Stimulated activated CD8-positive, alpha-beta memory T cell treated with anti-CD3 and anti-CD28 coated beads, Interleukin-4, amount 100 ng/mL, for 1 hour (primary cell): ENCODE measurements around the gene TRIM39.
"Not testable (repeated sequence)": the region's sequence is repeated elsewhere in the genome, so short reads cannot be mapped to it uniquely, and the experiment has no call there.

Experiments
- DNase-seq, 2 donors: peaks; one replicate each; pipeline ENCODE4 v3.0.0-alpha.2; 2020; ENCODE audit warnings: low read depth in 2 of 2, low spot score in 1 of 2

Gene TRIM39

GRCh38 chr6:30326526-30327231 lies at the start of gene TRIM39:
Gene TRIM39 (plus strand): TSS chr6:30326927. CDS start chr6:30329318, 2,391 bp downstream.
- peak; percentile 71 to 72 for DNase-seq

DNA sequence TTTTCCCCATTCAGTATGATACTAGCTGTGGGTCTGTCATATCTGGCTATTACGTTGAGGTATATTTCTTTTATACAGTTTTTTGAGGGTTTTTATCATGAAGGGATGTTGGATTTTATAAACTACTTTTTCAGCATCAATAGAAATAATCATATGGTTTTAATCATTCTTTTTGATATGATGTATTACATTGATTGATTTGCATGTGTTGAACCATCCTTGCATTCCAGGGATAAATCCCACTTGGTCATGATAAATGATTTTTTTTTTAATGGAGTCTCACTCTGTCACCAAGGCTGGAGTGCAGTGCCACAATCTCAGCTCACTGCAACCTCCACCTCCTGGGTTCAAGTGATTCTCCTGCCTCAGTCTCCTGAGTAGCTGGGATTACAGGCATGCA lies 45.7 kb upstream of the TRIM39 start:
- DNase-seq, result not testable (repeated sequence)

- DNase-seq, result no peak
These were observed 44.2 kb upstream of the TRIM39 start for GRCh38 chr6:30282522-30282921.

DNA sequence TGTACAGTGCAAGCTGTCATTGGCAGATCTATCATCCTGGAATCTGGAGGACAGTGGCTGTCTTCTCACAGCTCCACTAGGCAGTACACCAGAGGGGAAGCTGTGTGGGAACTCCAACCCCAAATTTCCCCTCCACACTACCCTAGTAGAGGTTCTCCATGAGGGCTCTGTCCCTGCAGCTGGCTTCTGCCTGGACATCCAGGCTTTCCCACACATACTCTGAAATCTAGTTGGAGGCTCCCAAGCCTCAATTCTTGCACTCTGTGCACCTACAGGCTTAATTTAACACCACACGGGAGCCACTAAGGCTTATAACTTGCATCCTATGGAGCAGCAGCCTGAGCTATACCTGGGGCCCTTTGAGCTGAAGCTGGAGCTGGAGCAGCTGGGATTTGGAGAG lies 43.0 kb upstream of the TRIM39 start:
- no peak for DNase-seq

DNA sequence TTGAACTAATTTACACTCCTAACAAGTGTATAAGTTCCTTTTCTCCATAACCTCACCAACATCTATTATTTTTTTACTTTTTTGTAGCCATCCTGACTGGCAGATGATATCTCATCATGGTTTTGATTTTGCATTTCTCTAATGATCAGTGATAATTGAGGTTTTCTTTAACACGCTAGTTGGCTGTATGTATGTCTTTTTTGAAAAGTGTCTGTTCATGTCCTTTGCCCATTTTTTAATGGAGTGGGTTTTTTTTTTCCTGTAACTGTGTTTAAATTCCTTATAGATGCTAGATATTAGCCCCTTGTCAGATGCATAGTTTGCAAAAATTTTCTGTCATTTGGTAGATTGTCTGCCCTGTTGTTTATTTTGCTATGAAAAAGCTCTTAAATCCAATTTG lies 39.6 kb upstream of the TRIM39 start:
- DNase-seq, result no peak

DNA sequence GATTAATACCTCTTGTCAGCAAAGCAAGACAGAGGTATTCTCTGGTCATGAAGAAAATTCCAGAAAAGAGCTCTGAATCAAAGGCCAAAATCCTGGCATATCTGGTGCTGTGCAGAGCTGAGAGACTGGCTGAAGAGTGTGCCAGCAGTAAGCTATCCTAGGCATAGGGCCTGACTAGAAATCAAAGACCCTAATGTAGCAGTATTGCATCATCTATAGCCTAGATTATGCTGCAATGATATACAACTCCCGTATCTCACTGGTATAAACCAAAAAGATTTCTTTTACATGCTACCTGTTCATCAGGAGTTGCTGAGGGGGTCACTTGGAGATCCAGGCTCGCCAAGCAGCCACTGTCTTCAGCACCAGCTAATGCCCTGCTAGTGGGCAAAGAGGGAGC lies 30.9 kb upstream of the TRIM39 start:
- no peak for DNase-seq

GRCh38 chr6:30304002-30304401 lies 22.7 kb upstream of the TRIM39 start:
- DNase-seq, result no peak

DNA sequence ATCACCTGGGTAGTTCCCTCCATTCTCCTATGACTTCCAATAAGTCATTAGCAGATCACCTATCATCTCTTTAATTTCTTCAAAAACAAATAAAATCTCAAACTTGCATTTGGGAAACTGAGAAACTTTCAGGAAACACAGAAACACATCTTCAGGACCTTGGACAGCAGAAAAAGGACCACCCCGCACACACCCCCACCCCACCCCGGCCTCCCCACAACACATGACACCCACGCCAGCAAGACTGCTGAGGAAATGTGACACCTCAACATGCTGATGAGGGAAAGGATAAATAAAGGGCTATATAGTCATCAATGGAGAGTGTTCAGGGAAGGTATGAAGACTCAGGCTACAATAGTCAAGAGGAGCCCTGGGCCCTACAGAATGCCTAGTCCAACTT lies 15.6 kb upstream of the TRIM39 start:
- no peak for DNase-seq

- no peak for DNase-seq
These were observed 15.1 kb upstream of the TRIM39 start for GRCh38 chr6:30311671-30312070.

DNA sequence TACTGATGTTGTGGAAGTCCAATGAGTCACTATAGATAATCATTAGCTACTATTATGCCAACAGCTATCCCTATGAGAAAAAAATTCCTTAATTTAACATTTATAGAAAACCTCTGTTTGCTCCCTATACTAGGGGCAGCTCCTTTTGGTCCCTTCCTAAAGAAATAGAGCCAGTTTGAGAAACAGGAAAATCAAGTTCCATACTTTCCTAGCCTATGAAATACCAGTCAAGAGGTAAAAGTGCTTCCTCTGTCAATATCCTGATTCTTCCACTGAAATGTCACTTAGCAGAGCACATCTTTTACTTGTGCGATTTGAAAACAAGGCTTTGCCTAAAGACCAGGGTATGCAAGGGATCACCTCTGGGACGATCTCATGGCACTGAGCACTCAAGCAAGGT lies 14.5 kb upstream of the TRIM39 start:
- no peak for DNase-seq

DNA sequence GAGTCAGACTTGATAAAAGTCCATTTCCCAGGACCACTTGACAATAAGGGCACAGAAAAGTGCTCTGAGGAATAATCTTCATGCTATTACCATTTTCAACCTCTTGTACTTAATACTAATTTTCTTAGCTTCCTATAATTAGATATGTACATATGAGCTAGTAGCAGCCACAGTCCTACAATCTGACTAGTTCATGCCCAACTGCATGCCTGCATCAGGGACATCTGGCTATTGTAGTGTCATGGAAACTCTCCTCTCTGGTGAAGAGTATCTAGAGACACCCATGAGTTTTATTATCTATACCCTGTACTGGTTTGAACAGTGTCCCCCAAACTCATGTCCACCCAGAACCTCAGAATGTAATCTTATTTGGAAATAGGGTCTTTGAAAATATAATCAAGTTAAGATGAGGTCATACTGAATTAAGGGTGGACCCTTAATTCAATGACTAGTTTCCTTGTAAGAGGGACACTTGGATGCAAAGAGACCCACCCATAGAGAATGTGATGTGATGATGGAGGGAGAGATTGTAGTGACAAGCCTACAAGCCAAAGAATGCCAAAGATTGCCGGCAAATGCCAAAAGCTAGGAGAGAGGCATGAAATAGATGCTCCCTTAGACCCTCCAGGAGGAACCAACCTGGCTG lies 13.9 kb upstream of the TRIM39 start:
- no peak for DNase-seq

- no peak for DNase-seq
These were observed 11.6 kb upstream of the TRIM39 start for GRCh38 chr6:30315156-30315555.

DNA sequence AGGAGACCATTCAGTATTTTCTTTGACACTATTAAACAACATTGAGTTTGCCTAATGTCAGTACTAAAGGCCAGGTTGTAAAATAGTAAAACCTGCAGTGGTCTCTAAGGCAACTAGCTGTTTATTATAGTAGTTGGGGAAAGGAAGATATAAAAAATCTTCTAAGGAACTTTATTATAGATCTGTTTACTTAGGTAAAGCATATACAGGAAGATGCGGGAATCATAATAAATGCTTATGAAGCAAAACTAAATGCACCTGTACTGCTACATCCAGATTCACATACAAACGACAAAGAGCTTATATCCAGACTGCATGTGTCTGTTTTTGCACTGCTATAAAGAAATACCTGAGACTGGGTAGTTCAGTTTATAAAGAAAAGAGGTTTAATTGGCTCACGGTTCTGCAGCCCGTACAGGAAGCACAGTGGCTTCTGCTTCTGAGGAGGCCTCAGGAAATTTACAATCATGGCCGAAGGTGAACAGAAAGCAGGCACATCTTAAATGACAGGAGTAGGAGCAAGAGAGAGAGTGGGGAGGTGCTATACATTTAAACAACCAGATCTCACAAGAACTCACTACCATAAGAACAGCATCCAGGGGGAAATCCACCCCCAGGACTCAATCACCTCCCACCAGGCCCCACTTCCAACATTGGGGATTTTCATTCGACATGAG lies 8.7 kb upstream of the TRIM39 start:
- no peak for DNase-seq

DNA sequence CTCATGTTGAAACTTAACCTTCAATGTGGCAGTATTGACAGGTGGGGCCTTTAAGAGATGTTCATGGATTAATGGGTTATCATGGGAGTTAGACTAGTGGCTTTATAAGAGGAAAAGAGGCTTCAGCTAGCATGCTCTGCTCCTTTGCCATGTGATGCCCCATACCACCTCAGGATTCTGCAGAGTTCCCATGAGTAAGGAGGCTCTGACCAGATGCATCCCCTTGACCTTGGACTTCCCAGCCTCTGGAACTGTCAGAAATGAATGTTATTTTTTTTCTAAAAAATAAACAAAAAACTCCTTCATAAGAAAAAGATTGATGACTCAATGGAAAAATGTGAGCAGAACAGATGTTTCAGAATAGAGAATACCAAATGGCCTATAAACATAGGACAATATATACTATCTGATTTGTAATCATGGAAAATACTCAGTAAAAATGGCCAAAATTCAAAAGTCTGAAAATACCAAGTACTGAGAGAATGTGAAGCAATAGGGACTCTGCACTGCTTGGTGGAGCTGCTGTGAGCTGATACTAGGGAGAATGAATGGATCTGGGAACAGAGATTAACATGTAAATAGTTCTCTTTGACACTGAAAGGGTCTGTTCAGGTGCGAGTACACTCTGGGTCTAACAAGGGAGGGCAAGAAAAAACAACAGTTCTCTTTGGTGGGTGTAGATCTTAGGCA lies 7.4 kb upstream of the TRIM39 start:
- no peak for DNase-seq

DNA sequence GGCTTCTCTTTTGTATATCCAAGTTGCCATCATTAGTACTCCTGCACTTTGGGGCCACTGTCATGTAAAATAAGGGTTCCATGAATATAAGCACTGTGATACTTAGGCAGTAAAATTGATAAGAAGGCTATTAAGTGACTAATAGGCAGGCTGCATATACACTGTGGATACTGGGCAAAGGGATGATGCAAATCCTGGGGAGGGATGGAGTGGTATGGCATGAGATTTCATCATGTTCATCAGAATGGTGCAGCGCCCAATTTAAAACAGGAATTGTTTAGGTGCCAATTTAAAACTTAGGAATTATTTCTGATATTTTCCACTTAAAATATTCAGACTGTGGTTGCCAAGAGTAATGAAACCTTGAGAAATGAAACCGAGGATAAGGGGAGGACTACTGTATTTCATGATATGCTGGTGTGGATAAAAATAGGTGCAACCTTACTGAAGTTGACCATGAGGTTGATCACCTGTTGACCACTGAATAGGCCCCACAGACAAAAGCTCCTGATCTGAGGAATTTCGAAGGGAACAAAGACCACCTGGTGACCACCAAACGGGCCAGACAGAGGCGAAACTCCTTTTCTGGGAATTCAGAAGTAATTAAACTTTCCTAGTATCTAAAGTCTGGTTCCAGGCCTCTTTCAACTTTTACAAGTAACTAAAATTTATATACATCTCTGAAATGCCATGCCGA lies 4.9 kb upstream of the TRIM39 start:
- DNase-seq, result no peak

- no peak for DNase-seq
These were observed 3.9 kb upstream of the TRIM39 start for GRCh38 chr6:30322527-30323501.

- DNase-seq, result no peak
These were observed 2.9 kb upstream of the TRIM39 start for GRCh38 chr6:30323806-30324205.

DNA sequence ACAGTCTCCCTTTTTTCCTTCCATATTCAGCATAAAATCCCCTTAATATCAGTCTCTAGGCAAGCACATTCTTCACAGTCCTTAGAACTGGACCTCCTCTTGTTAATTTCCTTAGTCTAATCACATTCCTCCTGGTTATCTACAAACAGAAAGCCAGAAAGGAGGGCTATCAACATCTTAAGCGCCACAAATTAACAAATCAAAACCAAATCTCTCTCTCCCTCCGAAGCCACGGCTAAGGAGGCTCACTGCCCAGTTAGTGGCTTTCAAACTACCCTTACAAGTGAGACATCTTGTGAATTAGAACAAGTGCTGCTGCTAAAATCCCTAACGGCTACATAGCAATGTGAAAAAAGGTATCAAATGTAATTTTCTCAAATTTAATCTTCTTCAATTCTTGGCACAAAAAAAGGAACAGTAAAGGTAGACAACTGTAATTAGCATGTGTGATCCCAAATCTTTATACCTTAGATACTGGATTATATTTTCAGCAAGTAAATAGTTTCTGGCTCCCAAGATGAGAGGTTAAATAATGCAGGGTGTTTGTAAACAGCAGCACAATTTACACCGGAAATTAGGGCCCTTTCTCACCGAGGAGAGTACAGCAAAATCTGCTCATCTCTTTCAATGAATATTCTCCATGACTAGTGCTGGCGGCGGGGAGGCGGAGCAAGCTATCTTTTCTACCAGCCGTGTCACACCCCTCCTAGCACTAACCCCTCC lies 1.4 kb upstream of the TRIM39 start:
- DNase-seq, result peak in 1 of 2 donors; percentile 59

DNA sequence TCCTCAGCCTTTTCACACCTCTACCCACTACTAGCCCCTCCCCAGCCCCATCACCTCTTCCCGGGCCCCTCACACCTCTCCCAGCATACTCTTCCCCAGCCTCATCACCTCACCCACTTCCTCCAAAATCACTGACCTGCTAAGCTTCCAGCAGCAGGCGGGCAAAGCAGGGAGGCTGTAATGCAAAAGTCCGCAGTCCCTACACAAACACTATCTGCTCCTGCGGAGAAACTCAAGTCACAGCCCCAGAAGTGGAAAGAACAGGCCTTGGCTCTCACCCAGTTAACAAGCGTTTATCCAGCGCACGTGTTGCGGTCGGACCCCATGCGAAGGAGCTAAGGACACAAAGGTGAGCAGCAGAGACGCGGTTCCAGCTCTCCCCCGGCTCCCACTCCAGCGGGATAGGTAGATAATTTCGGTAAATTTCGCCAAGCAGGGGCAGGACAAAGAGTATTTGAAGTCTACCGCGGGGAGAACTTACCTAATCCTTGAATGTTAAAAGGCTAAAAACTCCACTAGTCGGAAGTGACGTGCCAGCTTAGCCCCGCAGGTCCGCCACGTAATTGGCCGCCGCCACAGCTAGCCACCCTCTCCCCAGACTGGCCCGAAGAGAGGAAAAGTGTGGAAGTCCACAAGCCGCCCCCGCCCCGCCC lies 728 bp upstream of the TRIM39 start:
- DNase-seq, result peak; percentile 47 to 55
